Activated CD4-positive, CD25-positive, alpha-beta regulatory T cell treated with anti-CD3 and anti-CD28 coated beads, Interleukin-2, amount 50 U/mL, for 16 hours (primary cell): Measurements from ENCODE around the gene TIMM23.
"Not testable (repeated sequence)": the region's sequence is repeated elsewhere in the genome, so short reads cannot be mapped to it uniquely, and the experiment has no call there.

Experiments
- DNase-seq: peaks from one replicate; pipeline ENCODE4 v3.0.0-alpha.2; 2020; ENCODE audit warnings: low read depth, low spot score

The TIMM23 gene

GRCh38 chr10:46022978-46023702, 50.9 kb downstream of the TIMM23 start:
- DNase-seq, result peak; percentile 62

DNA sequence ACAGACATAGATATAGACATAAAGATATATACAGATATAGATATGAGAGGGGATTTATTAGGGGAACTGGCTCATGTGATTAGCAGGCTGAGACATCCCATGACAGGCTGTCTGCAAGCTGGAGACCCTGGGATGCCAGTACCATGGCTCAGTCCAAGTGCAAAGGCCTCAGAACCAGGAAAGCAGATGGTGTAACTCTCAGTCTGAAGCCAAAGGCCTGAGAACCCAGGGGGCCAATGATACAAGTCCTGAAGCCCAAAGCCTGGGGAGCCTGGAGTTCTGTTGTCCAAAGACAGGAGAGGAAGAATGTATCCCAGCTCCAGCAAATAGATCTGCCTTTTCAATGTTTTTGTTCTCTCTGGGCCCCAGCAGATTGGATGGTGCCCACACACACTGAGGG, 52.7 kb downstream of the TIMM23 start:
- no peak for DNase-seq

DNA sequence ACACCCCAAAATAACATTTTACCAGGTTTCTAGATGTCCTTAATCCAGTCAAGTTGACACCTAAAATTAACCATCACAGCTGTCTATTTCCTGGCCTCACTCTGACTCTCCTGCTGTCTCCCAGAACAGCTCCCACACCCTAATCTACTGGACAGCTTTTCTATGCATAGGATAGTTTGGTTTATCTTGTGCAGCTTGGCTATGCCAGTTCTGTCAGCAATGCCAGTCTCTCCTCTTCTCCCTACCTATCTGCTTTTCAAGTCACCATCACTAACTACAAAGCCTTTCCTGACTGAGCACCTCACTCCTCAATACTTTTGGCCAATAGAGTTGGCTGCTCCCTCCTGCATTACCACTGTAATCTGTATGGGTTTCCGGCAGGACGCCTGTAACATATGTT, 53.1 kb downstream of the TIMM23 start:
- DNase-seq, result no peak

GRCh38 chr10:46026106-46026505, 53.8 kb downstream of the TIMM23 start:
- no peak for DNase-seq

DNA sequence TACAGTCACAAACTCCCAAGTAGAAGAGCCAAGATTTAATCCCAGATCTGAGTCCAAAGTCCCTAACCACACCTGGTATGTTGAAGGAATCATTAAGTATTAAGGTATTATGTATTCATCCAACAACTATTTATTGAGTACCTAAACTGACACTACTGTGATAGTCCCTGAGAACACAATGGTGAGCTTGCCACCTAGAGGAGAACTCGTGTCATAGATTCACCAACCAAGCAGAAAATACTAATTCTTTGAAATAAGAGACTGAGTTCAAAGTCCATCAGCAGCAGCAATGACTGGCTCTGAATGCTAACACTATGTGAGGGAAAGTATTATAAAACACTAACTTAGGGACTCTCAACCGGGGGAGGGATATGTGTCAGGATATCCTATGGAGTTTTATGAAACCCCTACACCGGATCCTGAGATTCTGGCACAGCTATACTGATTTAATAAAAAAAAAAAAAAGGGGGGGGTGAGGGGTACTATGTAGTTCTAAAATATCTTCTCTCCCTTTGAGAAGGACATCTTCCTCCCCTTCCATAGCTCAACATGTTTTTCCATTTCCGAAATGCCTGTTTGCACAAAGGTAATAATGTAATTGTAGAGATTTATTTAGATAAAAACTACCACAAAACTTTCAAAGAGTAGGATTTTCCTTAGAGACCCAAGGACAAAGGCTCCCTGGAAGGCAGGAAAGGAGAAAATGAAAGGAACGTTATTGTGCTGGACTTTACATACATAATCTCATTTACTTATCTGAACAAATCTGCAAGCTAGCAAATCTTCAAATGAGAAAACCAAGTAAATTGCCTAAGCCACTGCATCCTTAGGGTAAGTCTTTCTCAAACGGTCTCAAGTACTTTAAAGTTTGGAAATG, 56.5 kb downstream of the TIMM23 start:
- DNase-seq, result peak; percentile 11

DNA sequence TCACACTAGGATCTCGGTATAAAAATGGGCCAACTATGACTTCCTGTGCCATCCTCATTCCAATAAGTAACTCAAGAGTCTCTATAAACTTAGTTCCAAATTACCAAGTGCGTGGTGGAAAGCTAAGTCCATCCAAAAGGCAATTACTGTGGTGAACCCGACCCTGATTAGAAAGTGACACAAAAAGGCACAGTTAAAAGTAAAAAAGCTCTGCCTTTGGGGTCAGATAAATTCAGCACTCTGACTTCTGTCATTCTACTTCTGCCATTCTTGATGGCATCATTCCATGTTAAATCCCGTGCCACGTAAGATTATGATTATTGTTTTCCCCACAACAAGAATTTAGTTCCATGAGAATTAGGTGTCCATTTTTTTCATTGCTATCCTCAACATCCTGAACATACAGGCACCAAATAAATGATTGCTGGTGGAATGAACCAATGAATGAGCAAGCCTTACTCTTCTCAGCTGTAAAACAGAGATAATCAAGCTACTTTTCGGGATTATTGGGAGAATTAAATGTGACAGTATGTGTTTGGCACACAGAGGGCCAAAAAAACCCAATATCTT, 57.3 kb downstream of the TIMM23 start:
- DNase-seq, result no peak

DNA sequence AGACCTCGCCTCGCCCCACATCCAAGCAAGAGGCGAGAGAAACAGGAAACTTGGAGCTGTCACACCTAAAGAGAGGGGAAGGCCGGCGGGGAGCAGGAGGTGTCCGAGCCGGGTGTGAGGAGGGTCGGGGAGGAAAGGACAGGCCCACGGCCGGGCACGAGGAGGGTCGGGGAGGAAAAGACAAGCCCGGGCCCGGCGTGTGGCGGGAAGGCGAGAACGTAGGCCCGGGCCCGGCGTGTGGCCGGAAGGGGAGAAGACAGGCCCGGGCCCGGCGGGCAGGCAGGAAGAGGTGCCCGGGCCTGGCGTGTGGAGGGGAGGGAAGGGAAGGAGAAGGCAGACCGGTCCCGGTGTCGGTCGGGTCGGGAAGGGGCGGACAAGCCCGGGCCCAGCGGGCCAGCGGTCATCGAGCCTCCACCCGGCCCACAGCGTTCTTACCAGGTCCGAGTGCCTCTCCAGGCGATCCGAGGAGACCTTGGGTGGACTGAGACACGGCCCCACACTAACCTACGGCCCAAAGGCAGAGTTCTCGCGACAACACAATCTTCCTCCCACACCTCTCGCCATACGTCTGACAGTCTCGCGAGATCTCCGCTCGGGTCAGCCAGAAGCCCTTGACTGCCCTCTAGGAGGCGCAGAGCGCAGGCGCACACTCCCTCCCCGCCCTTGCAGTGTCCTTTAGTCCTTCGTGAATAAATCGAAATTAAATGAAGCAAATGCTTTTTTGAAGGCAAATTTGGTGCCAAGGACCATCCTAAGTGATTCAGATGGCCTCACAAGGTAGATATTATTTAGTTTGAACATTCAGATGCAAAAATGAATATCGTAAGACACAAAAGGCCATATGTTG, 58.0 kb downstream of the TIMM23 start, which contains the start of gene NCOA4:
Gene NCOA4, minus strand, starts transcription at position 533 of the 847 bp plus-strand sequence. CDS start 13,943 bp downstream, outside the sequence.
- peak; percentile 91 for DNase-seq

DNA sequence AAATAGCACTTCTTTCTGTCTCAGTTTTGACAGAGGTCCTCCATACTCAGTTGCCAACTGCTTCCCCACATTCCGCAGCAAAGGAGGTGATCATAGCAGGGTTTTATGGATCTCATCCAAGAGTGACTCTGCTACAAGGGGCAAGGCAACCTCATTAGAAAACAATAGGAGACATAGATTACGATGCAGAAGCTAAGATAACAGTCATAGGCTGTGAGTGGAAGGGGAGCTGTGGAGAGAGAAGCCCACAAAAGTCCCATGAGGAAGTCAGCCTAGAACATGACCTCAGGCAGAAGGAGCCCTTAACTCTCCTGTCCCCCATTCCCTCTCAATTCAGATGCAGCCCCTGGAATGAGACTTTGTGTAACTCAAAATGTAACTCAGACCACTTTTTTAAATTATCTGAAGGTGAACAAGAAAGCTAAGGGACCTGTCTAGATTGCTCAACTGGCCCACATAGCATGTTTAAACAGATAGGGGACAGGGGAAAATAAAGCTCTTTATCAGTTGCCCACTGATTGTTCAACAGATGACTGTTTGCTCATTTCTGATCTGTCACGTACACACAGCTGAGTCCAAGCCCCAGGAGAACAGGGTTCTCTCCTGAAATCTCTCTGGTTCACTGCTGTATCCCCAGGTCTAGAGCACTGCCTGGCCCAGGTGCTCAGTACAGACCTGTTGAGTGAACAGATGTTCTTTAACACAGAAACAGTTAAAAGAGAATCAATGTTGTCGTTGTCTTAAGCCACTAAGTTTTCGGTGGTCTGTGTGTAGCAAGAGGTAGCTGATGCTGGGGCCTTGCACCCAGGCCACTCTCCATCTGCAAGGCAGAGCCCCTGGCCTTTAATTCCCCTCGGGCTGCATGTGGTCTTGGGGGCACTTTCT, 59.6 kb downstream of the TIMM23 start:
- DNase-seq, result no peak

- no peak for DNase-seq
Measured at GRCh38 chr10:46033602-46034011, 61.3 kb downstream of the TIMM23 start.

DNA sequence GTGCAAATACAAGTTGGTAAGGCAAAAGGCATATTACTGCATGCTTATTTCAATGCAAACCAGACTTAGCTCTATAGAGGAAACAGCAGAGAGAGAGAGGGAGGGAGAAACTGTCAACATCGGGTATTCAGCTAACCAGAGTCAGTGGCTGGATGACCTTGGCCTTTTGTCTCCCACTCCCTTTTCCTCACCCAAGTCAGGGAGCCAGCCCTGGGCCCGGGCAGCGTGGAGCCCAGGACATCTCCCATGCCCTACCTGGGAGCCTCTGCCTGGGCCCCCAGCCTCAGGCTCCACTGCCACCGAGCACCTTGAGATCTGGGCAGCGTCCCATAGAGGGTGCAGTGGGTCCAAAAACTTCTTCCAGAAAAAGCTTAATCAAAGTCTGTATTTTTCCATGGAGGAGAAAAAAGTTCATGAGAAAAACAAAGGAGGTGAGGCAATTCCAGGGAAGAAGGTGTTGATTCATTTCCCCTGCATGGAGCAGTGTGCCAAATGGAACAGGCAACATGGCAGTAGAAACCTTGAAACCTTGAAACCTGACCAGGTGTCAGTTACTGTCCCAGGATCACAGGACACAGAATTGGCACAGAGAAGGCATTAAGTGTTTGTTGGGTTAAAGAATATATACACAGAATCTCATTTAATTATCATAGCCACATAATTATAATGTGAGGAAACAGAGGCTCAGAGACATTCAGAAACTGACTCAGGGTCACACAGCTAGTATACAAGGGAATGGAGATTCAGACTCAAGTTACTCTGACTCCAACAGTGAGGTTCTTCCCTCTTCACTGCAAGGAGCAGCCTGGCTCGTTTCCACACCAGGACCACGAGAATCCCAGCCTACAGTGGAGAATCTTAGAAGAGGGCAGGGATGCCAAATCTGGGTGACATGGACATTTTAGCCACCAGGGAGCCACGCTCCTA, 63.9 kb downstream of the TIMM23 start:
- DNase-seq, result no peak

DNA sequence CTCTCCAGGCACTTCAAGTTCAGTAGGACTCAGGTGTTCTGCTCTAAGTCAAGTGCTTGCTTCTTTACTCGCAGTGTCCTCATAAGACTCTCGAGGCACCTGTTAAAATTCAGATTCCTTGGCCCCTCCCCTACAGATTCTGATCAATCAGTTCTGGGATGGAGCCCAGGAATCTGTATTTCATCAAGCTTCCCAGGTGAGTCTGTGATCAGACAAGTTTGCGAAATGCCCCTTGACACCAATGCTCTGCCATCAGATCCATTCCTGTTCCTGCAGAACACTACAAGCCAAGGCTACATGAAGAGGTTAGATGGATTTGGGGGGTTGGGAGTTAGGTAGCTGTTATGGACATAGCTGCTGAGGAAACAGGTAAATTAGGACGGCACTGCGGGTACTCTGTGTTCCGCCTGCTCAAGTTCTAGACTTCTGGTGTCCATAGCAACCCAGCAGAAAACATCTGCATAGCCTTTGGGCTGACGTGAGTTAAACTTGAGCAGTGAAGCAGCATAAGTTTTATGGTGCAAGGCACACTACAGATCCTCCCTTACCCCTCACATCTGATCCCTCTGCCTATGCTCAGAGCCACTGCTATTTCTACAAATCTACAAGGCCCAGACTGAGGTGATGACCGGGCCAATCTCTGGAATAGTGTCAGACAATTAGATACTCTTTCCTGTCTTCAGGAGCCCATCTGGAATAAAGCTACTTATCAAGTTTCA, 65.0 kb downstream of the TIMM23 start:
- DNase-seq, result no peak

GRCh38 chr10:46040004-46040403, 67.7 kb downstream of the TIMM23 start:
- no peak for DNase-seq

GRCh38 chr10:46042527-46042926, 70.2 kb downstream of the TIMM23 start:
- DNase-seq, result no peak

DNA sequence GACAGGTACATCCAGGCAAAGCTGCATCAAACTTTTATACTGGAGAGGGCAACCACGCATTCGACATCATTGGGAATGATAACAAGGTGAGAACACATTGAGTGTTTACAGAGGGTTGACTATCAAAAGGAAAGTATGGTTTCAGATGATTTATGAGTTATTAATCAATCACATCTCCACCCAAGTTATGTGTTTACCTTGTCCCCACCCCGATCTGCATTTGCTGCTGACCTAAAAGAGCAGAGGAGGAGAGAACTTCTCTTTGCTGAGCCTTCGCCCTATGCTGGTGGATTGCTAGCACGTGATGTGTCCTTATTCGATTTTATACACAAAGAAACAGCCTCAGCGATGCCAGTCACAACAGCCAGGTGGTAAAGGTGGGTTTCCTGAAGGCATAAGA, 74.0 kb downstream of the TIMM23 start, which contains the start of gene MSMB:
Gene MSMB, minus strand, starts transcription at position 9 of the 400 bp plus-strand sequence. CDS start 32 bp downstream, outside the sequence.
- no peak for DNase-seq

GRCh38 chr10:46048152-46048551, 75.9 kb downstream of the TIMM23 start:
- no peak for DNase-seq

- not testable (repeated sequence) for DNase-seq
Measured at GRCh38 chr10:46049497-46049831, 77.2 kb downstream of the TIMM23 start.

DNA sequence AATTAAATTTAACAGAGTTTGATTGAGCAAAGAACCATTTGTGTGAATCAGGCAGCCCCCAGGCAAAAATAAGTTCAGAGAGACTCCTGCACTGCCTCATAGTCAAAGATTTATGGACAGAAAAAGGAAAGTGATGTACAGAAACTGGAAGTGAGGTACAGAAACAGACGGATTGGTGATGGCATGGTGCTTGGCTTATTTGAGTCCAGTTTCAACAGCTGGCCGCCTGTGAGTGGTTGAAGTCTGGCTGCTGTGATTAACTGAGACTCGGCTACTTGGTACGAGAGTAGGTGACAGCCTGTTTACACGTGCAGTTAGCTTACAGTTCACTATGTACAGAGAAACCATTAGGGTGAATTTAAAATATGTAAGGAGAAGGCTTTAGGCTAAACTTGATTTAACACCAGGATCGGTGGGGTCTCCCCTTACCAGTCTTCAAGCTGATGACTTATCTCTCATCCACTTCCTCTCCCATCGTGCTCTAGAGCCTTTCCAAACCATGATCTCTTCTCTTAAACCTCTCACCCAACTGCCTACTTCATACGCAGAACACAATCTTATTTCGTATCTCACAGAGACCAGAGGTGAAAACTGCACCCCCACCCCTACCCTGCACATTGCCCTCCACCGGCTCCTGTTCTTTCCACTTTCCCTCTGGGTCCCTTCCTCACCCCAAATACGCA, 78.8 kb downstream of the TIMM23 start:
- DNase-seq, result no peak
